Natural killer cell treated with Interleukin-12 subunit alpha and Interleukin-12 subunit beta and Interleukin-15 and Interleukin-18, amount 100 ng/mL, for 72 hours (primary cell): ENCODE measurements around the gene TRIM67. TPM values are rescaled to one million over a fixed set of nuclear protein-coding genes. Genes with fewer than 3 reads are reported as not detected.
"Not testable (repeated sequence)": the region's sequence is repeated elsewhere in the genome, so short reads cannot be mapped to it uniquely, and the experiment has no call there.

ENCODE experiments used
- ATAC-seq, 2 donors: fragments of 150-1000 bp; cut with Tn5 transposase in 1 of 2; sonication (Bioruptor Pico), chemical (Tn5 transposase) in 1 of 2; 2 replicates each; pipeline ENCODE4 v1.10.0; 2021
- DNase-seq: peaks from one replicate; pipeline ENCODE4 v3.0.0; 2022; ENCODE audit warnings: low spot score
- H3K27ac Mint-ChIP-seq, 2 donors: 1 replicate in 1 of 2; 2 replicates in 1 of 2; pipeline ENCODE4 v1.8.0; 2022; ENCODE audit warnings: mixed read lengths in 2 of 2, mild to moderate bottlenecking in 1 of 2, moderate library complexity in 1 of 2
- H3K27me3 Mint-ChIP-seq, 2 donors: 1 replicate in 1 of 2; 2 replicates in 1 of 2; pipeline ENCODE4 v1.8.0; 2022; ENCODE audit warnings: mixed read lengths in 2 of 2
- H3K36me3 Mint-ChIP-seq: one replicate; pipeline ENCODE4 v1.8.0; 2022; ENCODE audit warnings: mixed read lengths
- H3K4me1 Mint-ChIP-seq, 2 donors: 1 replicate in 1 of 2; 2 replicates in 1 of 2; pipeline ENCODE4 v1.8.0; 2022; ENCODE audit warnings: low read depth in 2 of 2, mixed read lengths in 2 of 2, mild to moderate bottlenecking in 1 of 2
- H3K4me3 Mint-ChIP-seq: one replicate; pipeline ENCODE4 v1.8.0; 2022; ENCODE audit warnings: mixed read lengths
- H3K9me3 Mint-ChIP-seq: 2 replicates; pipeline ENCODE4 v1.8.0; 2022; ENCODE audit warnings: mixed read lengths
- total RNA-seq, 2 donors: library from RNA; stranded (reverse); gene quantifications; one replicate each; pipeline ENCODE4 v1.2.3, GENCODE V29; 2022

Gene TRIM67
- total RNA-seq, 2 donors from 2014 or later = not detected

- not testable (repeated sequence) for H3K9me3 Mint-ChIP-seq, H3K4me3 Mint-ChIP-seq
Observed at GRCh38 chr1:231212301-231212700, 50.4 kb downstream of the TRIM67 start.

GRCh38 chr1:231213831-231214573 lies 52.1 kb downstream of the TRIM67 start:
- Mint-ChIP-seq H3K27ac (no peak overlapping the region), H3K36me3 (no peaks in the 10 kb centered on the region), H3K9me3 (no peaks in the 10 kb centered on the region), H3K27me3 (peaks cover 6 to 11% of the 10 kb centered on the region in 2 donors), H3K4me1 (peaks cover 0 to 6% of the 10 kb centered on the region in 2 donors), H3K4me3 (no peak overlapping the region)
- ATAC-seq = no peak
- no peak for DNase-seq

More at GRCh38 chr1:231212301-231212700, 50.4 kb downstream of the TRIM67 start:
- H3K27me3 Mint-ChIP-seq = peaks cover 6 to 11% of the 10 kb centered on the region in 2 donors
- not testable (repeated sequence) for H3K27ac Mint-ChIP-seq, H3K4me1 Mint-ChIP-seq, ATAC-seq, DNase-seq, H3K36me3 Mint-ChIP-seq

GRCh38 chr1:231214918-231215680 lies 53.2 kb downstream of the TRIM67 start:
- Mint-ChIP-seq H3K9me3 (no peaks in the 10 kb centered on the region), H3K4me3 (no peak overlapping the region), H3K27ac (no peak overlapping the region), H3K36me3 (no peaks in the 10 kb centered on the region), H3K4me1 (peaks cover 0 to 6% of the 10 kb centered on the region in 2 donors), H3K27me3 (peaks cover 6 to 11% of the 10 kb centered on the region in 2 donors)
- ATAC-seq (no peak), DNase-seq (no peak)

GRCh38 chr1:231215681-231216385 lies 54.0 kb downstream of the TRIM67 start:
- ATAC-seq (no peak), DNase-seq (no peak)
- H3K27me3 Mint-ChIP-seq = peaks cover 6 to 11% of the 10 kb centered on the region in 2 donors
- peaks cover 0 to 6% of the 10 kb centered on the region in 2 donors for H3K4me1 Mint-ChIP-seq
- H3K4me3 Mint-ChIP-seq = no peak overlapping the region
- no peaks in the 10 kb centered on the region for H3K36me3 Mint-ChIP-seq
- no peaks in the 10 kb centered on the region for H3K9me3 Mint-ChIP-seq
- H3K27ac Mint-ChIP-seq = no peak overlapping the region

- H3K27me3 Mint-ChIP-seq = peaks cover 6 to 11% of the 10 kb centered on the region in 2 donors
- H3K4me1 Mint-ChIP-seq = peaks cover 0 to 1% of the 10 kb centered on the region in 2 donors
- no peaks in the 10 kb centered on the region for H3K36me3 Mint-ChIP-seq
- no peak for DNase-seq
- H3K9me3 Mint-ChIP-seq = no peaks in the 10 kb centered on the region
- no peak overlapping the region for H3K27ac Mint-ChIP-seq
- no peak overlapping the region for H3K4me3 Mint-ChIP-seq
- peak in 1 of 2 donors; percentile 33 for ATAC-seq
Observed at GRCh38 chr1:231216498-231216897, 54.6 kb downstream of the TRIM67 start.

GRCh38 chr1:231217056-231217455 lies 55.2 kb downstream of the TRIM67 start:
- Mint-ChIP-seq H3K9me3 (no peaks in the 10 kb centered on the region), H3K4me1 (no peaks in the 10 kb centered on the region), H3K36me3 (no peaks in the 10 kb centered on the region), H3K27me3 (peaks cover 6 to 11% of the 10 kb centered on the region in 2 donors), H3K4me3 (no peak overlapping the region), H3K27ac (no peak overlapping the region)
- DNase-seq = no peak
- ATAC-seq = peak in 1 of 2 donors; percentile 29

GRCh38 chr1:231218078-231218477 lies 56.2 kb downstream of the TRIM67 start:
- Mint-ChIP-seq H3K27me3 (peaks cover 6 to 11% of the 10 kb centered on the region in 2 donors), H3K9me3 (no peaks in the 10 kb centered on the region), H3K4me3 (no peak overlapping the region), H3K36me3 (no peaks in the 10 kb centered on the region), H3K4me1 (no peaks in the 10 kb centered on the region), H3K27ac (no peak overlapping the region)
- DNase-seq = no peak
- no peak for ATAC-seq

- peaks cover 5% of the 10 kb centered on the region for H3K36me3 Mint-ChIP-seq
Observed at GRCh38 chr1:231219422-231220401, 57.9 kb downstream of the TRIM67 start.

GRCh38 chr1:231220801-231221200 lies 58.9 kb downstream of the TRIM67 start:
- H3K27ac Mint-ChIP-seq = no peak overlapping the region
- H3K27me3 Mint-ChIP-seq = peaks cover 6 to 8% of the 10 kb centered on the region in 2 donors
- ATAC-seq (no peak), DNase-seq (no peak)
- H3K9me3 Mint-ChIP-seq = no peaks in the 10 kb centered on the region
- H3K4me3 Mint-ChIP-seq = no peak overlapping the region
- H3K36me3 Mint-ChIP-seq = peaks cover 14% of the 10 kb centered on the region
- H3K4me1 Mint-ChIP-seq = no peaks in the 10 kb centered on the region

More at GRCh38 chr1:231219422-231220401, 57.9 kb downstream of the TRIM67 start:
- no peak for ATAC-seq
- Mint-ChIP-seq H3K4me1 (no peaks in the 10 kb centered on the region), H3K27me3 (peaks cover 6 to 8% of the 10 kb centered on the region in 2 donors), H3K9me3 (no peaks in the 10 kb centered on the region), H3K4me3 (no peak overlapping the region), H3K27ac (no peak overlapping the region)
- no peak for DNase-seq

GRCh38 chr1:231226156-231226555 lies 64.3 kb downstream of the TRIM67 start:
- no peak for ATAC-seq
- Mint-ChIP-seq H3K27ac (no peak overlapping the region), H3K4me1 (peaks cover 0 to 4% of the 10 kb centered on the region in 2 donors), H3K36me3 (peaks cover 27% of the 10 kb centered on the region), H3K9me3 (no peaks in the 10 kb centered on the region), H3K4me3 (no peak overlapping the region), H3K27me3 (no peaks in the 10 kb centered on the region)
- DNase-seq = no peak

- Mint-ChIP-seq H3K4me1 (peaks cover 22 to 23% of the 10 kb centered on the region in 2 donors), H3K9me3 (no peaks in the 10 kb centered on the region)
- ATAC-seq = no peak
Observed at GRCh38 chr1:231231511-231231910, 69.7 kb downstream of the TRIM67 start.

GRCh38 chr1:231232870-231233734 lies 71.2 kb downstream of the TRIM67 start:
- Mint-ChIP-seq H3K27ac (no peak overlapping the region), H3K9me3 (no peaks in the 10 kb centered on the region), H3K27me3 (no peaks in the 10 kb centered on the region), H3K4me1 (peaks cover 22 to 31% of the 10 kb centered on the region in 2 donors), H3K36me3 (peaks cover 14% of the 10 kb centered on the region), H3K4me3 (no peak overlapping the region)
- ATAC-seq (no peak), DNase-seq (no peak)

More at GRCh38 chr1:231231511-231231910, 69.7 kb downstream of the TRIM67 start:
- Mint-ChIP-seq H3K27me3 (no peaks in the 10 kb centered on the region), H3K36me3 (peaks cover 13% of the 10 kb centered on the region), H3K27ac (no peak overlapping the region), H3K4me3 (no peak overlapping the region)
- no peak for DNase-seq
